Subcutaneous adipose tissue (tissue), 4 donors: ENCODE results near the gene CHSY3. TPM values are rescaled to one million over a fixed set of nuclear protein-coding genes. Genes with fewer than 3 reads are reported as not detected.

Experiments used
- total RNA-seq, 4 donors: library from RNA; depleted of rRNA; stranded (reverse); fragments of >200 nt; gene quantifications; one replicate each; pipeline ENCODE4 v1.1.0, GENCODE V29; 2016
- TF ChIP-seq, protein P1 (sequence below): fragments of 450-650 bp; IDR thresholded peaks from one replicate; pipeline ENCODE4 v1.5.1; 2016; ENCODE audit warnings: low read depth, mild to moderate bottlenecking, control low read depth, antibody characterized with exemption, moderate library complexity

The CHSY3 gene
- total RNA-seq, 4 donors from 2014 or later = 3.7 to 6.8 (median 5.9) TPM

DNA sequence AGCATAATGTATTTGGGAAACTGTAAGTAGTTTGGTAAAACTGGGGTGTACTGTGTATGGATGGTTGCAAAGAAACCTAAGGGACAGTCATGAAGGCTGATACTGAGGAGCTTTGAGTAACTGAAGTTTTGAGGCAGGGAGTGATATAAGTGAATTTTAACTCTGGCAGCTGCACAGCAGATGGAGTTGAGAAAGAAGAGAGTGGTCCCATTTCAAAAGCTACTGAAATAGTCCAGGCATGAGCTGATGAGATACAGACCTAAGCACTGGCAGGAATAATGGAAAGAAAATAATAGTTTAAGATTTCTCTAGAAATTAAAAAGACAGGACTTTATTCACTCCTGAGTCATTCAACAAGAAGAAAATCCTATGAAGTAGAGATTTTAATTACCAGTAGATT lies 232.0 kb downstream of the CHSY3 start:
- TF ChIP-seq, protein P1, sequence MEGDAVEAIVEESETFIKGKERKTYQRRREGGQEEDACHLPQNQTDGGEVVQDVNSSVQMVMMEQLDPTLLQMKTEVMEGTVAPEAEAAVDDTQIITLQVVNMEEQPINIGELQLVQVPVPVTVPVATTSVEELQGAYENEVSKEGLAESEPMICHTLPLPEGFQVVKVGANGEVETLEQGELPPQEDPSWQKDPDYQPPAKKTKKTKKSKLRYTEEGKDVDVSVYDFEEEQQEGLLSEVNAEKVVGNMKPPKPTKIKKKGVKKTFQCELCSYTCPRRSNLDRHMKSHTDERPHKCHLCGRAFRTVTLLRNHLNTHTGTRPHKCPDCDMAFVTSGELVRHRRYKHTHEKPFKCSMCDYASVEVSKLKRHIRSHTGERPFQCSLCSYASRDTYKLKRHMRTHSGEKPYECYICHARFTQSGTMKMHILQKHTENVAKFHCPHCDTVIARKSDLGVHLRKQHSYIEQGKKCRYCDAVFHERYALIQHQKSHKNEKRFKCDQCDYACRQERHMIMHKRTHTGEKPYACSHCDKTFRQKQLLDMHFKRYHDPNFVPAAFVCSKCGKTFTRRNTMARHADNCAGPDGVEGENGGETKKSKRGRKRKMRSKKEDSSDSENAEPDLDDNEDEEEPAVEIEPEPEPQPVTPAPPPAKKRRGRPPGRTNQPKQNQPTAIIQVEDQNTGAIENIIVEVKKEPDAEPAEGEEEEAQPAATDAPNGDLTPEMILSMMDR = no peak

DNA sequence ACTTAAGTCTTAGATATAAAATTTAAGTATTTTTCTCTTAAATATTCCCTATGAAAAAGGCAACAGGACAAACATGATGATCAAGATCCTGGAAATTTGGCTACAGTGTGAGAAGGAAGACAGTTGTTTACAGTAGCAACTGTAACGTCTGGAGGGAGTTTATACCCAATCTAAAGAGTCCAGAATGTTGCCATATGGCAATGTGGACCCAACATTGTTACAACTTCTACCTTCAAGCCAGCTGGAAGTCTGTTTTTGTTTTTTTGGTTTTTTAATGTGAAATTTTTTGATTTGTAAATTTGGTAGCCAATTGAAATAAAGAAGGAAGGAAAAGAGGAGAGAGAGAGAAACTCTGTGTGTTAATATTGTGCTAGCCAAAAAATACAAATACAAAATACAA lies 233.4 kb downstream of the CHSY3 start:
- TF ChIP-seq, protein P1 = no peak

DNA sequence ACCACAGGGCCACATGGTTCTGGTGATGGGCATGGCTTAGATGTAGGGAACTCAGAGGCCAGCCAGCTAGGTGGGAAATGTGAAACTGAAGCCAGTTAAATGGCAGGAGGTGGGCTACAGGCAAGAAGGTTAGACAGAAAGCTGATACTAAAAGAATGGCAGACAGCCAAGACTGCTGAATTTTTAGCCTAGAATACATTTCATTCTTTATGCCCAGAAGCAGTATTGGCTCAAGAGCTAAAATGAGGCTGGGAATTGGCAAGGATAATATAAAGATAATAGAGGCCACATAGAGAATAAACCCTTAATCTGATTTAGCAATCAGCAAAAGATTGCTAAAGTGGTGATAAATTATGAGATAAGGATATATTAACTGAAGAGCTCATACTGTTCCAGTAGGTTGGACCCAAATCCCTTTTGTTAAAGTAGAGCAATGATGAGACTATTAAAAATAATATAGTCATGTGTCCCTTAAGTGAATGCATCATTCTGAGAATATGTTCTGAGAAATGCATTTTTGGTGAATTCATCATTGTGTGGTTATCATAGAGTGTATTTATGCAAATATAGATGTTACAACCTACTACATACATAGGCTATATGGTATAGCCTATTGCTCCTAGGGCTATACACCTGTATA lies 234.3 kb downstream of the CHSY3 start:
- TF ChIP-seq, protein P1 = no peak

DNA sequence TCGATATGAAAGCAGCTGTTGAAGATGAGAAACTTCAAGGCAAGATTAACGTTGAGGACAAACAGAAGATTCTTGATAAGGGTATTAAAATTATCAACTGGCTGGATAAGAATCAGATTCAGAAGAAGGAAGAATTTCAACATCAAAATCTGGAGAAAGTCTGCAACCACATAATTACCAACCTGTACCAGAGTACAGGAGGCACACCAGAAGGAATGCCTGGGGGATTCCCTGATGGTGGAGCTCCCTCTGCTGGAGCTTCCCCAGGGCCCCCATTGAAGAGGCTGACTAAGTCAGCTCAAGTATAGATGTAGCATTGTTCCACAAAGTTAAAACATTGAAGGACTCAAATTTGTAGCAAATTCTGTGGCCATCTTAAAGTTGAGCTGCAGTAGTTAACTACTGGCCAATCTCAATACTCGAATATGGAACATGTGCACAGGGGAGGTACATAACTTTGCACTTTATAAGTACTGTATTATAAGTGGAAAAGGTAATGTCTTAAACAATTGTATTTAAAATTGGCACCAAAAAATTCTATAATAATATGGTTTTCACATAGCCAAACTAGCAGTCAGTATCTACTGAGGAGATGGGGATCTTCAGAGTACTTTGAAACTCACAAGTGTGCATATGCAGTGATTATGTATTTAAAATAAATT lies 237.5 kb downstream of the CHSY3 start:
- TF ChIP-seq, protein P1 = no peak

DNA sequence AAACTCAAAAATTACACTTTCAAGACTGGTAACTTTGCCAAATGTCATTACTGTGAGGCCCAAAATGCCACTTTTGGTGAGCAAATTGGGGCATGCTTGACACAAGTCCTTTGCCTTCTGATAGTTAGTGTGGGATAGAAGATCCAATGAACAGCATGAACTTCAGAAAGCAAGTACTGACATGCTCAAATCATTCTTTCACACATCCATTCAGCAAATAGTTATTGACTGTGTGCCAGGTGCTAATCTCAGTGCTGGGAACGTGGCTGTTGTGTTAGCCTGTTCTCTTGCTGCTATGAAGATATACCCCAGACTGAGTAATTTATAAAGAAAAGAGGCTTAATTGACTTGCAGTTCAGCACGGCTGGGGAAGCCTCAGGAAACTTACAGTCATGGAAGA lies 247.0 kb downstream of the CHSY3 start:
- TF ChIP-seq, protein P1 = no peak

DNA sequence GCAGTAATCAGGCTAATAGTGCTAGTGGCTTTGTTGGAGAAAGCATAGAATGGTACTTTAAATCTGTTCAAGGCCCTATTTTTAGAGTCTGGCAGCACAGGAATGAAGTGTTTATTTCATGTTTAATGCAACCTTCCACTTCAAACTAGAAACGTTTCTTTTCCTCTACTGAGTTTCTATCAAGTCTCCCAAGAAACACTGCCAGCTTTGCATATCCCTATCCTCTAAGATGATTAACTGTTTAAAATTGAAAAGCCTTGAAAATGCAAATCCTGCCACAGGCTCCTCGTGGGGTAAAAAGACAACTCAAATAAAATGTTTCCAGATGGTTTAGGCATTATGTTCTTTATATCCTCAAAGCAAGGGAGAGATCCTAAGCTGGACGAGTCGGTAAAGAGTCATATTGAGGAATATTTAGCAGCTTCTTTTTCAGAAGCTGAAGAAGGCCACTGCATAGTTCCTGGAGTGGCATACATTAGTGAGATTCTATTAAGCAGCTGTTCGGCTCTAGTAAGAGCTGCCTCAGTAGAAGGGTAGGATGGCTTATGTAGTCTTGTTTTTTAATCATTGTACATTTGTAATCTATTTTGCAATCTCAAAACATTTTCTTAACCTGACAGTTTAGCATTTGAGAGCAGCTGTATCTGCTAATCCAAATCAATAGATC lies 251.2 kb downstream of the CHSY3 start:
- TF ChIP-seq, protein P1 = no peak

DNA sequence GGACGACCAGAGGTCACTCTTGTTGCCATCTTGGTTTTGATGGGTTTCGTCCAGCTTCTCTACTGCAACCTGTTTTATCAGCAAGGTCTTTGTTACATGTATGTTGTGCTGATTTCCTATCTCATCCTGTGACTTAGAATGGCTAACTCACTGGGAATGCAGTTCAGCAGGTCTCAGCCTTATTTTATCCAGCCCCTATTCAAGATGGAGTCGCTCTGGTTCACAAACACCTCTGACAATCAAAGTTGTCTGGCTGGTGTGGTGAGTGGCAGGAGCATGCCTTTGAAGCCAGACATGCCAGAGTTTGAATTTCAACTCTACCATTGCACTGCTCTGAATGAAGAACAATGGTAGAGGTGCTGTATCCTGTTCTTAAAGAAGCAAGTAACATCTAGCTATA lies 253.8 kb downstream of the CHSY3 start:
- TF ChIP-seq, protein P1 = no peak
